Upper lobe of left lung (tissue), 6 donors: Measurements from ENCODE around the gene NXPH1. TPM values are rescaled to one million over a fixed set of nuclear protein-coding genes. Genes with fewer than 3 reads are reported as not detected.

Experiments
- ATAC-seq, 2 donors: fragments of 200-7000 bp; cut with Tn5 transposase; one replicate each; pipeline ENCODE4 v1.9.1; 2022; ENCODE audit warnings: mild to moderate bottlenecking in 2 of 2, moderate library complexity in 2 of 2; ENCODE audit not compliant: low FRiP score in 2 of 2
- DNase-seq, 2 donors: peaks; one replicate each; pipeline ENCODE4 v3.0.0-alpha.2; 2019 to 2020
- H3K27ac ChIP-seq, 4 donors: fragments of 200-600 bp; sonication (generic); one replicate each; pipeline ENCODE4 v1.5.1; 2016 to 2019
- H3K27me3 ChIP-seq, 4 donors: fragments of 200-600 bp; sonication (generic); one replicate each; pipeline ENCODE4 v1.5.1; 2017 to 2019
- H3K36me3 ChIP-seq, 4 donors: fragments of 200-600 bp; sonication (generic); one replicate each; pipeline ENCODE4 v1.5.1; 2016 to 2019
- H3K4me1 ChIP-seq, 4 donors: fragments of 200-600 bp; sonication (generic); one replicate each; pipeline ENCODE4 v1.5.1; 2018 to 2019
- H3K4me3 ChIP-seq, 4 donors: fragments of 200-600 bp; sonication (generic); one replicate each; pipeline ENCODE4 v1.5.1; 2017 to 2019; ENCODE audit warnings: mild to moderate bottlenecking in 2 of 4, moderate library complexity in 1 of 4
- H3K9me3 ChIP-seq, 4 donors: fragments of 200-600 bp; sonication (generic); one replicate each; pipeline ENCODE4 v1.5.1; 2018 to 2019
- CTCF ChIP-seq, 6 experiments: fragments of 450-650 bp in 4 of 6; fragments of 200-600 bp in 2 of 6; sonication (generic) in 2 of 6; IDR thresholded peaks; one replicate each; pipeline ENCODE4 v1.5.1; 2016 to 2019; ENCODE audit warnings: antibody characterized with exemption in 6 of 6
- EP300 ChIP-seq, 4 donors: sonication (generic); formaldehyde crosslinking; IDR thresholded peaks; one replicate each; pipeline ENCODE4 v1.5.1; 2017; ENCODE audit warnings: antibody characterized with exemption in 4 of 4, control low read depth in 2 of 4
- POLR2A ChIP-seq, 4 donors: fragments of 450-650 bp; IDR thresholded peaks; one replicate each; pipeline ENCODE4 v1.5.1; 2016 to 2017; ENCODE audit warnings: antibody characterized with exemption in 4 of 4, mild to moderate bottlenecking in 2 of 4
- POLR2AphosphoS5 ChIP-seq, 2 donors: sonication (generic); formaldehyde crosslinking; IDR thresholded peaks; one replicate each; pipeline ENCODE4 v1.5.1; 2017; ENCODE audit warnings: antibody characterized with exemption in 2 of 2
- WGBS, 2 donors: methylation state at CpG; one replicate each; pipeline ENCODE4 v1.1.5; 2017 to 2018; 5-methylcytosine and 5-hydroxymethylcytosine counted together
- total RNA-seq, 6 donors: library from RNA; depleted of rRNA in 4 of 6; stranded (reverse); fragments of >200 nt in 4 of 6; gene quantifications; one replicate each; pipeline versions ENCODE4 v1.1.0 to v1.2.1, GENCODE V29; 2016 to 2021
- donor health status: DM: no; HTN: no; CAD: no; lungs with moderate emphysema.
- donor health status: DM: no; HTN: yes; CAD: no; lungs with severe emphysema.

NXPH1 gene
- total RNA-seq, 6 donors from 2014 or later, result not detected

GRCh38 chr7:8516976-8517375, 83.6 kb downstream of the NXPH1 start:
- Histone ChIP-seq H3K9me3 (no peaks in the 10 kb centered on the region), H3K27ac (no peak overlapping the region), H3K36me3 (no peaks in the 10 kb centered on the region), H3K4me1 (no peaks in the 10 kb centered on the region), H3K4me3 (no peak overlapping the region), H3K27me3 (no peaks in the 10 kb centered on the region)
- no peak for TF ChIP-seq POLR2A (IDR thresholded peaks at IDR 0.05)
- 92 to 94% methylated on average over 2 of the region's 2 CpGs for WGBS, 2 donors
- no peak for ATAC-seq
- no peak for DNase-seq

GRCh38 chr7:8528311-8528710, 94.9 kb downstream of the NXPH1 start:
- Histone ChIP-seq H3K27ac (no peak overlapping the region), H3K36me3 (no peaks in the 10 kb centered on the region), H3K27me3 (no peaks in the 10 kb centered on the region), H3K9me3 (peaks cover 0 to 13% (median 1%) of the 10 kb centered on the region in 4 donors), H3K4me1 (no peaks in the 10 kb centered on the region), H3K4me3 (no peak overlapping the region)
- ATAC-seq (no peak), DNase-seq (no peak)
- TF ChIP-seq POLR2AphosphoS5 (IDR thresholded peaks at IDR 0.05) (no peak), CTCF (IDR thresholded peaks at IDR 0.05) (no peak), EP300 (IDR thresholded peaks at IDR 0.05) (no peak), POLR2A (IDR thresholded peaks at IDR 0.05) (no peak)
- WGBS, 2 donors, result 58 to 66% methylated on average over 2 of the region's 2 CpGs

GRCh38 chr7:8531991-8532515, 98.6 kb downstream of the NXPH1 start:
- no peaks in the 10 kb centered on the region for H3K36me3 ChIP-seq
- ATAC-seq (no peak), DNase-seq (no peak)
- H3K4me1 ChIP-seq, result no peaks in the 10 kb centered on the region
- no peak overlapping the region for H3K4me3 ChIP-seq
- H3K27me3 ChIP-seq, result no peaks in the 10 kb centered on the region
- TF ChIP-seq POLR2AphosphoS5 (IDR thresholded peaks at IDR 0.05), result no peak
- TF ChIP-seq EP300 (IDR thresholded peaks at IDR 0.05), result no peak
- TF ChIP-seq POLR2A (IDR thresholded peaks at IDR 0.05), result no peak
- no peak for TF ChIP-seq CTCF (IDR thresholded peaks at IDR 0.05)
- H3K27ac ChIP-seq, result no peak overlapping the region
- no peaks in the 10 kb centered on the region for H3K9me3 ChIP-seq
- WGBS, 2 donors, result 90 to 92% methylated on average over 2 of the region's 2 CpGs

- Histone ChIP-seq H3K36me3 (no peaks in the 10 kb centered on the region), H3K4me1 (no peaks in the 10 kb centered on the region), H3K4me3 (no peak overlapping the region), H3K27me3 (no peaks in the 10 kb centered on the region), H3K9me3 (no peaks in the 10 kb centered on the region), H3K27ac (no peak overlapping the region)
- TF ChIP-seq POLR2AphosphoS5 (IDR thresholded peaks at IDR 0.05), result no peak
- no peak for TF ChIP-seq POLR2A (IDR thresholded peaks at IDR 0.05)
- no peak for TF ChIP-seq CTCF (IDR thresholded peaks at IDR 0.05)
- TF ChIP-seq EP300 (IDR thresholded peaks at IDR 0.05), result no peak
- DNase-seq (no peak), ATAC-seq (no peak)
- 82 to 88% methylated on average over 3 of the region's 3 CpGs for WGBS, 2 donors
Observed at GRCh38 chr7:8536431-8536830, 103.0 kb downstream of the NXPH1 start.

GRCh38 chr7:8549046-8549445, 115.6 kb downstream of the NXPH1 start:
- Histone ChIP-seq H3K27ac (no peak overlapping the region), H3K36me3 (no peaks in the 10 kb centered on the region), H3K4me3 (no peak overlapping the region), H3K9me3 (no peaks in the 10 kb centered on the region), H3K4me1 (no peaks in the 10 kb centered on the region), H3K27me3 (no peaks in the 10 kb centered on the region)
- 78 to 79% methylated on average over 3 of the region's 3 CpGs for WGBS, 2 donors
- DNase-seq, result no peak
- ATAC-seq, result no peak
- TF ChIP-seq CTCF (IDR thresholded peaks at IDR 0.05) (no peak), POLR2AphosphoS5 (IDR thresholded peaks at IDR 0.05) (no peak), POLR2A (IDR thresholded peaks at IDR 0.05) (no peak), EP300 (IDR thresholded peaks at IDR 0.05) (no peak)
